ENCODE results near the gene OR14K1. TPM values are rescaled to one million over a fixed set of nuclear protein-coding genes. Genes with fewer than 3 reads are reported as not detected.

Gene OR14K1
- total RNA-seq, 2 experiments from 2014 or later = not detected

- H3K36me3 ChIP-seq (ENCODE audit: insufficient read depth, low read length) = no peaks in the 10 kb centered on the region
- H3K4me1 ChIP-seq (ENCODE audit: insufficient read depth, low read length) = no peaks in the 10 kb centered on the region
- H3K27me3 ChIP-seq (ENCODE audit: control insufficient read depth in 1 of 2, insufficient read depth in 2 of 2, low read length in 2 of 2) = no peaks in the 10 kb centered on the region
- Mint-ChIP-seq H3K36me3 (ENCODE audit: low read depth) (no peaks in the 10 kb centered on the region), H3K9me3 (no peaks in the 10 kb centered on the region), H3K27me3 (no peaks in the 10 kb centered on the region), H3K27ac (no peak overlapping the region), H3K4me1 (ENCODE audit: low read depth) (no peaks in the 10 kb centered on the region), H3K4me3 (no peak overlapping the region)
- H3K9me3 ChIP-seq (ENCODE audit: control insufficient read depth in 1 of 2, insufficient read depth in 1 of 2, low read length in 2 of 2) = peaks cover 0 to 4% of the 10 kb centered on the region in 2 experiments
- no peak overlapping the region for H3K4me3 ChIP-seq (ENCODE audit: low read length)
- POLR2A ChIA-PET = no interaction called here
- TF ChIP-seq, protein P1, sequence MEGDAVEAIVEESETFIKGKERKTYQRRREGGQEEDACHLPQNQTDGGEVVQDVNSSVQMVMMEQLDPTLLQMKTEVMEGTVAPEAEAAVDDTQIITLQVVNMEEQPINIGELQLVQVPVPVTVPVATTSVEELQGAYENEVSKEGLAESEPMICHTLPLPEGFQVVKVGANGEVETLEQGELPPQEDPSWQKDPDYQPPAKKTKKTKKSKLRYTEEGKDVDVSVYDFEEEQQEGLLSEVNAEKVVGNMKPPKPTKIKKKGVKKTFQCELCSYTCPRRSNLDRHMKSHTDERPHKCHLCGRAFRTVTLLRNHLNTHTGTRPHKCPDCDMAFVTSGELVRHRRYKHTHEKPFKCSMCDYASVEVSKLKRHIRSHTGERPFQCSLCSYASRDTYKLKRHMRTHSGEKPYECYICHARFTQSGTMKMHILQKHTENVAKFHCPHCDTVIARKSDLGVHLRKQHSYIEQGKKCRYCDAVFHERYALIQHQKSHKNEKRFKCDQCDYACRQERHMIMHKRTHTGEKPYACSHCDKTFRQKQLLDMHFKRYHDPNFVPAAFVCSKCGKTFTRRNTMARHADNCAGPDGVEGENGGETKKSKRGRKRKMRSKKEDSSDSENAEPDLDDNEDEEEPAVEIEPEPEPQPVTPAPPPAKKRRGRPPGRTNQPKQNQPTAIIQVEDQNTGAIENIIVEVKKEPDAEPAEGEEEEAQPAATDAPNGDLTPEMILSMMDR (IDR thresholded peaks at IDR 0.05) = no peak
- intact Hi-C loops (cut with DNase I, micrococcal nuclease) = no loop called here
- CTCF ChIA-PET = no interaction called here
- H3K27ac ChIP-seq (ENCODE audit: low read depth in 1 of 2, low read length in 2 of 2) = no peak overlapping the region
- DNase-seq = no peak
- ATAC-seq (ENCODE audit: poor library complexity) = no peak
Measured at GRCh38 chr1:247769603-247770002, 31.2 kb downstream of the OR14K1 start.

Other genes starting within 250 kb of the OR14K1 start
- not detected for gene OR2C3, start 202.2 kb upstream of the OR14K1 start, total RNA-seq
- gene GCSAML, start 189.5 kb upstream of the OR14K1 start, total RNA-seq = not detected
- gene OR2G2, start 150.3 kb upstream of the OR14K1 start, total RNA-seq = not detected
- gene OR2G3, start 133.0 kb upstream of the OR14K1 start, total RNA-seq = not detected
- not detected for gene OR13G1, start 58.9 kb upstream of the OR14K1 start, total RNA-seq
- gene OR6F1, start 22.0 kb upstream of the OR14K1 start, total RNA-seq = not detected
- not detected for gene OR14A2, start 9.5 kb downstream of the OR14K1 start, total RNA-seq
- not detected for gene OR1C1, start 21.9 kb downstream of the OR14K1 start, total RNA-seq
- gene OR14A16, start 85.5 kb downstream of the OR14K1 start, total RNA-seq = not detected
- gene OR11L1, start 103.3 kb downstream of the OR14K1 start, total RNA-seq = not detected
- gene TRIM58, start 118.6 kb downstream of the OR14K1 start, total RNA-seq = under 1 TPM; 0.16 to 0.20 TPM
- gene OR2W3, start 157.0 kb downstream of the OR14K1 start, total RNA-seq = 1 to 10 TPM; 1.3 to 1.5 TPM
- under 1 TPM in 1 of 2 experiments, not detected in 1; 0.25 TPM for gene OR2T8, start 181.6 kb downstream of the OR14K1 start, total RNA-seq
- gene OR2AJ1, start 186.3 kb downstream of the OR14K1 start, total RNA-seq = not detected
- under 1 TPM; 0.55 to 0.78 TPM for gene OR2L8, start 210.2 kb downstream of the OR14K1 start, total RNA-seq
- under 1 TPM; 0.22 to 0.70 TPM for gene OR2AK2, start 226.6 kb downstream of the OR14K1 start, total RNA-seq

Measured in CD4-positive, alpha-beta T cell (primary cell).